GM21447 (cell line): ENCODE results near the gene MTMR2.

ENCODE experiments used
- ATAC-seq: cut with Tn5 transposase; IDR thresholded peaks from one replicate; pipeline ENCODE4 v1.9.1; 2021; ENCODE audit not compliant: unreplicated experiment

Gene MTMR2

GRCh38 chr11:95788921-95789505 lies 134.9 kb downstream of the MTMR2 start:
- ATAC-seq: no peak
